ENCODE results near the gene MICAL3.

The MICAL3 gene

GRCh38 chr22:17862646-17863181, 161.6 kb downstream of the MICAL3 start:
- no peak for DNase-seq

- no peak for DNase-seq
These were observed 162.5 kb downstream of the MICAL3 start for GRCh38 chr22:17861909-17862308.

- no peak for DNase-seq
These were observed 164.0 kb downstream of the MICAL3 start for GRCh38 chr22:17860220-17860965.

DNA sequence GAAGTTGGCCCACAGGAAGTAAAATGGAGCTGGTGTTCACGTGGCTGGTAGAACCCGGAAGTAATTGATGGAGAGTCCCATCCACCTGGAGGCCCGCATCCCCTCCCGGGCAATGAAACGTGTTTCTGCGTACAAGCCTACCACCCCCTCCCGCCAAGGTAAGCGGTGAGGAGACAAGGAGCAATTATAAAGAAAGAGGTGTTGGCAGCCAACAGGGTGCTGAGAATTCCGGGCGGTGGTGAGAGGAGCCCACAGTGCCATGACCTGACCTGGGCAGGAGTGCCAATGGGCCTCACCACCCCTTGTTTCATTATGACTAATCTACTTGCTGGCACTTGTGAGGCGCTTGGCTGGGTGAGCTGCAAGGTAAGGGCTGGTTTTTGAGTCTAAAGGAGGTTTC, 166.3 kb downstream of the MICAL3 start:
- no peak for DNase-seq

DNA sequence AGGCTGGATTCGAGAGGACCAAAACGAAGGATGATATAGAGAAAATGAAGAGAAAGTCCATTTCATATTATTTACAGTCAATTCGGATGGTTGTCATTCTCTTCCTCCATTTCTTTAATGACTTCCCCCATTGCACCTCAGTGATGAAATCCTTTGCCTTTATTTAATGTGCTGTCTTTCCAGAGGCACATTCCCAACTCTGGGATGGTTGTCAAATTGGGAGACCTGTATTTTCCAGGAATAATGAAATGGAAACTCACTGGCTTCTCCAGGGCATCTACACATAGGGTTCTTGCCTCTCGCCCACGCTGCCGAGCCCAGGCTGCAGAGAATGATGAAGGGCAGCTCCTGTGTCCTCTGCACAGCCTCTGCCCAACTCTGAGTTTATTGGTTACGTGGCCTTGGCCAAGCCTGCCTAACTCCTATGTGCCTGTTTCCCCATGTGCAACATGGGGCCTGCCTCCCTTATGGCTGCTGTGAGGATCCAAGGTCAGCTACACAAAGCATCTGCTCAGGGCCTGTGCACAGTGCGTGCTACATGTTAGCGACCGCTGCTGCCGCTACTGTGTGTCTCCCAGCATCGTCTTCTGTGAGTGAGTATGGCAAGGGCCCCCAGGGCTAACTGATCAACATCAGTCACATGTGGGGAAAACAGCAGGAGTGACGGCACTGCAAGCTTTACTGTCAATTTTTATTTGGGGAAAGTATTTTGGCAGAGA, 168.6 kb downstream of the MICAL3 start:
- DNase-seq: no peak

DNA sequence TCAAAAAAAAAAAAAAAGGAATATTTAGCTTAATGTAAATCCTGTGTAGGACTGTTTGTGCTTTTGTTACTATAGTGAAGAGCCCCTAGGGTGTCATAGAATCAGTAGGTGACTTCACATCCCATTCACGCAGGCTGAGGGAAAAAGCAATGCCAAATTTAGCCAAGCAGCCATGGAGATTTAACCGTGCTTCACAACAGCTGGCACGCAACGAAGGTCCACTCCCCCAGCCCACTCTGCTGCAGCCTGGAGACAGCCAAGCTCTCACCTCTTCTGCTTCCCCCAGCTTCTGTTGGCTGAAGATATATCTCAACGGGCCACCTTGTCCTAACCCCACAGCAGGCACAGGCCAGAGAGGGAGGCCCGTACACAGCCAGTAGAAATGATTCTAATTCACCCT, 171.3 kb downstream of the MICAL3 start:
- no peak for DNase-seq

- DNase-seq: no peak
These were observed 172.6 kb downstream of the MICAL3 start for GRCh38 chr22:17851759-17852158.

- DNase-seq: no peak
These were observed 176.8 kb downstream of the MICAL3 start for GRCh38 chr22:17847360-17848078.

GRCh38 chr22:17846326-17846992, 177.9 kb downstream of the MICAL3 start:
- no peak for DNase-seq

DNA sequence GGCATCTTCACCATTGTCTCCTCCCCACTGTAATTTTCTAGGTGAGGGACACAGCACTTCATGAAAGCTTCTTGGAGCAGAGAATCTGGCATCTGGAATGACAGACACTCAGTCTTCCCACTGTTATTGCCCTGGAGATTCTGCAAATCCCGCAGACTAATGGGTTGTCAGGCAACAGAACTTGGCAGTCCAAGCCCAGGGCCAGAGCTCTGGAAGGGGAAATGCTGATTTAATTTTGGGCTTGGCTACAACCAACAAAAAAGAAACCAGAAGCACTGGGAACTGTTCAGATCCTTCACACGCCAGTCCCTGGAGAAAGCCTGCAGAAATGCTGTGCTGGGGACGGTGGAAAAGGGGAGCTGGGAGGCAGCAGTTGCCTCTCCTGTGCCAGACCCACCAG, 178.6 kb downstream of the MICAL3 start:
- no peak for DNase-seq

DNA sequence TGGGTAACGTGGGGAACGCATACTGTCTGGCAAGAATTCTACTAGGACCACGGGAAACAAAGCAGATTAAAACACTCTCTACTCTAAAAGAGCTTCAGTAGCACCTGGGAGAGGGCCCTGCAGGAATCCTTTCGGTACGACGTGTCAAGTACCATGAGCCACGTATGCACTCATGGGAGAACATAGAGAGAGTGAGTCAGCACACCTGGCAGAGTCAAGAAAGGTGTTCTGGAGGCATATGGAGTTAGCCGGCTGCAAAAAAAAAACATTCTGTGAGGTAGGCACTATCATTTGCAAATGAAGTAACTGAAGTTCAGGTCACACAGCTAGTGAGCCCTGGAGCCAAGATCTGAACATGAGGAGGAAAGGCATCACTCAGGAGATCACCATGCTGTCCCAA, 179.0 kb downstream of the MICAL3 start:
- DNase-seq: no peak

DNA sequence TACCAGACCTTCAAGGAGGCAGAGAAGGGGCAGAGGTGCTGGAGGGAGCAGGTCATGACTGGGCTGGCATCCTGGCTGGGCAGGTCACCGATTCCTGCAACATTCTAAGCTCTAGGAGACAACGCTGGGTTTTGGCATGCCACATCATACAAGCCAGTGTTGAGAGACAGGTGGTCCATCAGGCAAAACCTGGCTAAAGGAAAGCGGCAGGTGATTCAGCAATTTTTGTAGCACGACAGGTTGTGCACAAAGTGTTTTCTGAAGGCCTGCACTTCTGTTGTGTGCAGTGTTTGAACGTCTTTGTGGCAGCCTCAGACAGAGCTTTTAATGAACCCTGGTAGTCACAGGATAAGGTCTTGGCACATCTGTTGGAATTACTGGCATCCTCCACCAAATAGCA, 180.2 kb downstream of the MICAL3 start:
- no peak for DNase-seq

GRCh38 chr22:17842386-17842785, 182.0 kb downstream of the MICAL3 start:
- no peak for DNase-seq

DNA sequence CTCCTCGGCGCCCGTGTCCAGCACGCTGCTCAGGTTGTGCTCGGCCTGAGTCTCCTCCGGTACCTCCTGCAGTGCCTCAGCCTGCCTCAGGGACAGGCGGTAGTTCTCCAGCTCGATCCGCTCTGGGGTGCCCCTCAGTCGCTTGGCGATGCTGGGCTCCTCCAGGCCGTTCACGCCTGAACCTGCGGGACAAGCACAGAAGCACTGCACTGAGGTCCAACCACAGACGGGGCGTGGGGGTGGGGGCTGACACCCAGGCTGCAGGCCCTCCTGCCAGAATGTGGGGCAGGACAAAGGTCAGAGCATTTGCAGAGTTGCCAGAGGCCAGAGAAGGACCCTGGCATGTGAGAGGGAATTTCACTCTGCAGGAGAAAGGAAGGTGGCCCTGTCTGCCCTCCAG, 182.5 kb downstream of the MICAL3 start:
- no peak for DNase-seq

DNA sequence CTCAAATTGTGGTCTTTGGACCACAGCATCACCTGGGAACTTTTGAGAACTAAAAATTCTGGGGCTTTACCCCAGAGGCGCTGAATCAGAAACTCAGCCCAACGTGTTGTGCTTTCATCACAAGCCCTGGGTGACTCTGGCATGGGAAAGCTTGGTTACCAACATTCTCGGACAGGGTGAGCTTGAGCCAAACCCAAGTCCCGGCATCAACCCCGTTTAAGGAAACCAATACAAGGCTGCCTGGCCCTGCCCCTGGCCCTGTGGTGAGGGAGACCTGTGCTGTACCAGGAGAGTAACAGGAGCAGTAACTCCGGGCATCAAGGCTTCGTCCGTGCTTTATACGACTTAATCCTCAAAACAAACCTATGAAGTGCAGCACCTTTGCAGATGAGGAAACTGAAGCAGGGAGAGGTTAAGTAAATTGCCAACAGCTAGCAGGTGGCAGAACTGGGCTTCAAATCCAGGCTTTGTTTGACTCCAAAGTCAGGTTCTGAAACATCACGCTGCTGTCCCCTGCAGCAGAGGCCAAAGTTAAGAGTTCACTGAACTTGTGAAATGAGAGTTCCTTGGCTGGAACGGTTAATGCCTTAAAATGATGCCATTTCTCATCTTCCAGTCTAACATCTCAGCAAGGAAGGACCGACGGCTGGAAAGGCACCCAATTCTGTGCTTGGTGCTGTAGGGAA, 186.0 kb downstream of the MICAL3 start:
- DNase-seq: no peak

GRCh38 chr22:17836992-17837742, 187.2 kb downstream of the MICAL3 start:
- DNase-seq: no peak

DNA sequence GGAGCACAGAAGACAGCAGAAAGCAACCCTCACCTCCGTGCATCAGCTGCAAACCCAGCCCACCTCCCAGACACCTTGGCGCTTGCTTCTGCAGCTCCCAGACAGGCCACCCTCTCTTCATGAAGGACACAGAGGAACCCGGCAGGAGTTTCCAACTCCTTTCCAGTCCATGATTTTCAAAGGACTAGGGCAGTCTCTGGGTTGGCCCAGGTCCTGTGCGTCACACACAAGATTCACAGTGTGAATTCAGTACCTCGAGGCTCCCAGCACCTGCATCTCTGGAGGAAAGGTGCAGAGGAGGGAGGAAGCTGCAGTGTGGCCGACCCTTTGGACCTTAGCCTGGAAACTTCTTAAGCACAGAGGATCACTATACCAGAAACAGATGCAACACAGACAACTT, 189.1 kb downstream of the MICAL3 start:
- no peak for DNase-seq

GRCh38 chr22:17833489-17833888, 190.9 kb downstream of the MICAL3 start:
- no peak for DNase-seq

DNA sequence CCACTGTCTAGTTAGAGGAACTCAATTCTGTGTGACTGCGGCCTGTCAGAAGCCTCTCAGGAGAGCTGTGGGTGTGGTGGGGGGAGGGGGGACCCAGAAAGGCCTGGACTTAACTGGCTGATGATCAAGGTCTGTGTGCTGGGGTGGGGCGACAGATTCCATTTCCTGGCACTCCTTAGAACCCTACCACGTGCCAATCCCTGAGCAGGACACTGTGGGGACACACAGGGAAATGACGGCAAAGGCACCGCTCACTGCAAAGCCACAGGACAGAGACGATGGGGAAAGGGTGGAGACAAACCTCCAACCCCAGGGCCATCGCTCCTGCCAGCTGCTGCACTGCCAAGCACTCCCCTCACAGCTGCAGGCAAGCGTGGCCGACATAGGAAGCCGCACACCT, 191.7 kb downstream of the MICAL3 start:
- no peak for DNase-seq

DNA sequence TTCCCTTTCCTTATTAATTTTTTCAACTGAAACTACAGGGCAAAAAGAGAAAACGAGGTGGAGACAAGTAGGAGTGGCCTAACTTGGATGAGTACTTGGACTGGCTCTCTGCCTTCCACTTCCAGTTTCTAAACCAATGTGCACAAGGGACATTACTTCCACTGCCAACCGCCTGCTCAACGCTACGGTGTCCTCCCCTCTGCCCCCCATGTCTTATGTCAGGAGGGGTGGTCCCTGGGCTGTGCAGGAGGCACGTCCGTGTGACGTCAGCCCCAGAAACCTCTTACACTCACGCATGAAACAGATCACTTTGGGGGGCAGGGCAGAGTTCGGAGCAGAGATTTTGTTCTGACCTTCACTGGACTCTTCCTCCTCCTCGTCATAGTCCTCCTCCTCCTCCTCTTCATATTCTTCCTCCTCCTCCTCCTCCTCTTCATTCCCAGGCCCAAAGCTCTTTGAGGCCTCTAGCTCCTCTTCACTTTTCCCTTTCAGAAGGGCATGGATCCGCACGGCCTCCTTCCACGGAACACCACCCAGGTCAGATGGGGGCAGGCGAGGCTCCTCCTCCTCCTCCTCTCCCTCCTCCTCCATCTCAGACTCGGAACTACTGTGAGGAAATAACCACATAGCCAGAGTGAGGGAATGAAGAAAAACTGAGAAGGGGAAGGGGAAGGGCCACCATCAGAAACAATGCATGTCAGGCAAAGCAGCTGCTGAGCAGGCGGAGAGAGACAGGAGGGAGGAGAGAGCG, 192.7 kb downstream of the MICAL3 start:
- no peak for DNase-seq
